LNCAP (cell line): ENCODE results near the gene FUT8.

Experiments used
- TF ChIP-seq, protein P1 (sequence below): fragments of 450-650 bp; IDR thresholded peaks from 2 replicates; pipeline ENCODE4 v1.5.1; 2017; ENCODE audit warnings: mild to moderate bottlenecking

Gene FUT8

DNA sequence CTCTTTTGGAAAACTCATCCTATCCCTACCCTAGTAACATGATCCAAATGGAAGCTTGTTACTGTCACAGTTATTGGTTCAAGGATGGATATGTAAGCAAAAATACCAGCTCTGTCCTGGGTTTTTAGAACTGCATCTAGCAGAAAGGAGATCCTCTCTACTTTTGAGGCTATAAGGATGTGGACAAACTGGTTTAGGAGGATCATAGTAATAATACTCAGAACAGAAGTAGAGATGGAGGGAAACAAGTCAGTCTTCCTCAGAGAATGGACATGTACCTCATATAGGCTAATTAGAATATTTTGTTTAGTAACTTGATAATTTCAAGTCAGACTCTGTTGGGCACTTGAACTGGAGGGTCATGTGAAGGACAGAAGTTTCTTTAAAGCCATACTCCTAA is 26.6 kb downstream of the FUT8 start:
- TF ChIP-seq, protein P1, sequence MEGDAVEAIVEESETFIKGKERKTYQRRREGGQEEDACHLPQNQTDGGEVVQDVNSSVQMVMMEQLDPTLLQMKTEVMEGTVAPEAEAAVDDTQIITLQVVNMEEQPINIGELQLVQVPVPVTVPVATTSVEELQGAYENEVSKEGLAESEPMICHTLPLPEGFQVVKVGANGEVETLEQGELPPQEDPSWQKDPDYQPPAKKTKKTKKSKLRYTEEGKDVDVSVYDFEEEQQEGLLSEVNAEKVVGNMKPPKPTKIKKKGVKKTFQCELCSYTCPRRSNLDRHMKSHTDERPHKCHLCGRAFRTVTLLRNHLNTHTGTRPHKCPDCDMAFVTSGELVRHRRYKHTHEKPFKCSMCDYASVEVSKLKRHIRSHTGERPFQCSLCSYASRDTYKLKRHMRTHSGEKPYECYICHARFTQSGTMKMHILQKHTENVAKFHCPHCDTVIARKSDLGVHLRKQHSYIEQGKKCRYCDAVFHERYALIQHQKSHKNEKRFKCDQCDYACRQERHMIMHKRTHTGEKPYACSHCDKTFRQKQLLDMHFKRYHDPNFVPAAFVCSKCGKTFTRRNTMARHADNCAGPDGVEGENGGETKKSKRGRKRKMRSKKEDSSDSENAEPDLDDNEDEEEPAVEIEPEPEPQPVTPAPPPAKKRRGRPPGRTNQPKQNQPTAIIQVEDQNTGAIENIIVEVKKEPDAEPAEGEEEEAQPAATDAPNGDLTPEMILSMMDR = no peak

- TF ChIP-seq, protein P1 = no peak
Observed at GRCh38 chr14:65440230-65440629, 27.7 kb downstream of the FUT8 start.

- TF ChIP-seq, protein P1 = no peak
Observed at GRCh38 chr14:65444230-65444629, 31.7 kb downstream of the FUT8 start.

DNA sequence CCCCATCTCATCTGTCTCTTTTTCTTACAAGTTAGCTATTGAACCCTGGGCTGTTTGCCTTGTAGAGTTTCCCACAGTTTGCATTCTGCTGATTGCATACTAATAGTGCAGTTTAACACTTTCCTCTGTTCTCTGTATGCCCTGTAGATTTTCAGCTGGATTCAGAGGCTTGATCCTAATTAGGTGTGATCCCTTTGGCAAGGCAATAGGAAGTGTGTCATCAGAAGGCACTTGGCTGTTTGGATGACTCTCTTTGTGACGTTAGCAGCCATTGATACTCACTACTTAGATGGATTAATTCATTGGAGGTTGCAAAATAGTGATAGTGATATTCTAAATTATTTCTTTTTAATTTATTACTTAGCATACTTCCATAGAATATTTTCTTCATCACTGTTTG is 33.6 kb downstream of the FUT8 start:
- TF ChIP-seq, protein P1 = no peak

DNA sequence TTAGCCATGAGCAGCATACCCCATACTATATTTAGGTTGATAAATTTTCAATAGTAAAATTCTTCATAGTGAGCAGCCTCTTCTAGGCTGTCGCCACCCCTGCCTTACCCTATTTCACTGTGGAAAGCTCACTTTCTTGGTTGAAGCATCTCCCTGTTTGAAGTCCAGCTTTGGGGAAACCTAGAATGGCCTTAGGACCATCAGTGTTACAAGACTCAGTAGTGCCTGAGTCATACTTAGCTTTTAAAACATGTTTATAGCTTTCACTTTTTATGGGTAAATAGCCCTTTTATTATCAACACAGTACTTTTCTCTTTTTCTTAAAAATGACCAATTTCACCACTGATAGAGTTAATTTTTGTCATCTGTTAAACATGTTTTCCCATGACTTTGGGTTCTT is 37.1 kb downstream of the FUT8 start:
- TF ChIP-seq, protein P1 = no peak

GRCh38 chr14:65453807-65454480 is 41.4 kb downstream of the FUT8 start:
- TF ChIP-seq, protein P1 = no peak

DNA sequence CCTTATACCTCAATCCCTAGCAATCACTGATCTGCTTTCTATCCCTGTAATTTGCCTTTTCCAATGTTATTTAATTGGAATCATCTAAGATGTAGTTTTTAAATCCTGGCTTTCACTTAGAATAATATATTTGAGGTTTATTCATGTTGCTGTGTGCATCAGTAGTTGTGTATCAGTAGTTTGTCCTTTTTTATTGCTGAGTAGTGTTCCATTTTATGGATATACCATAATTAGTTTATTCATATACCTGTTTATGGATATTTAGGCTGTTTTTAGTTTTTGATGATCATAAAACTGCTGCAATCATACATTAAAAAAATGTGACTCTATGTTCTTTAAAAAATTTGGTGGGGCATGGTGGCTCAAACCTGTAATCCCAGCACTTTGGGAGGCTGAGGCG is 43.7 kb downstream of the FUT8 start:
- TF ChIP-seq, protein P1 = no peak

- TF ChIP-seq, protein P1 = no peak
Observed at GRCh38 chr14:65461730-65462129, 49.2 kb downstream of the FUT8 start.
